Esophagus mucosa (tissue), 1 donor: ENCODE measurements around the gene PAPSS1. TPM values are rescaled to one million over a fixed set of nuclear protein-coding genes. Genes with fewer than 3 reads are reported as not detected.
"Not testable (repeated sequence)": the region's sequence is repeated elsewhere in the genome, so short reads cannot be mapped to it uniquely, and the experiment has no call there.

Experiments used
- ATAC-seq: fragments of 200-7000 bp; cut with Tn5 transposase; one replicate; pipeline ENCODE4 v1.9.1; 2020
- total RNA-seq: library from RNA; stranded (reverse); gene quantifications from one replicate; pipeline ENCODE4 v1.2.4, GENCODE V29; 2023
- donor health status: DM: yes; HTN: yes; CAD: no.

Gene PAPSS1
- 37.5 TPM for total RNA-seq

DNA sequence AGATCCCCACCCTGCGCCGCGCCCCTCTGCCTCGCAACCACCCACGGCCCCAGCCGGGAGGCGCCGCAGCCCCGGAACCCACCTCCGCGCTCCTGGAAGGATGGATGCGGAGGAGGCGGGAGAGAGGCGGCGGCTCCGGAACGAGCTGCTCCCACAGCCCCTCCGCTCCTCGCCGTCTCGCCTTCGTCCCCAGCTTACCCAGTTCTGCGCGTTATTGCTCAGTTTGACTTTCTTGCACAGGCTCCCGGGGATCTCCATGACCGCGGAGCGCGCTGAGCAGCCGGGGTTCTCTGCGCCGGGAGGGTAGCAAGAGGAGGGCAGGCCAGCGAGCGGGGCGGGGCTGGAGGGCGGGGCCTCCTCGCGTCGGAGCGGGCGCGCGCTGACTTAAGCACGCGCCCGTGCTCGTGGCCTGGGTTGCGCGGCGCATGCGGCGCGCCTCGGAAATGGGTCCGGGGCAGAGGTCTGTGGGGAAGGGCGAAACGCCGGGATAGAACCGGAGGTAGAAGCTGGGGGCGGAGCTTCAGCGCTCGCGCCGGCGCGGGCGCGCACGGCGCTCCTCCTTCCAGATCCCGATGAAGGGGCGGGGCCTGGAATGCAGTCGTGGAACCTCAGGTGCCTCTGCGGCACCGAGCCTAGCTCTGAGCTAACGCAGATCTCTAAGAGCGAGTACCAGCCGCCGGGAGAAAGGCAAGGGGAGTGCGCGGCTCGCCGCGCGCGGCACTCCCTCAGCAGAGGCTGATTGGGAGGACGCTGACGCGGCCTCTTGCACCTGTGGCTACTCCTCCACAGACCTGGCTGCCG, at the start of gene PAPSS1:
TSS of gene PAPSS1 (minus strand) at position 313 of the 801 bp plus-strand sequence. CDS start at position 258, 55 bp downstream.
- peak; percentile 98 for ATAC-seq

DNA sequence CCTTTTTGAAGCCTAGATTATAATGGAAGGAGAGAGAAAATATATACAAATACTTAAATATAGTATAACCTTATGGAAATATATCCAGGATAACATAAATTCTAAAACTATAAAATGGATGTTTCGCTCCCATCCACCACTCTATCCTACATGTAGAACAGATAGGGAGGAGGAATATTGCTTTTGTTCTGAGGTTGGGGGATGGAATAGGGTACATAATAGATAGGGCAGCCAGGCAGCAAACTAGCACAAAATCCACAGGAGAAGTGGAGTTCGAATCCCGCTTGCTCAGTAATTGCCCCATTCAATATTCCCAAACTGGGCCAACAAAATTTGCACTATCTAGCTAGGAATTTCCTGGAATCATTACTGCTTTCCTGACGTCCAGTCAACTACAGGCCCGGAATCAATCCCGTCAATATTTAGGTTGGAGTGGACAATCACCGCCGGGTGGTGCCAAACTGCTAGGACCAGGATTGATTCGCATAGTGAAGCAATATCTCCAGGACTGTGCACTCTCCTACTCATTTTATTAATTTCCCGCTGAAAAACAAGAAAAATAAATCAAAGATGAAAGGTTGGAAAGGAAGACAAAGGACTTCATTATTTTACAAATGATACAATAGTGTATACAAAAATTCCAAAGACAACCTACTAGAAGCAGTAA, 40.4 kb upstream of the PAPSS1 start:
- no peak for ATAC-seq

DNA sequence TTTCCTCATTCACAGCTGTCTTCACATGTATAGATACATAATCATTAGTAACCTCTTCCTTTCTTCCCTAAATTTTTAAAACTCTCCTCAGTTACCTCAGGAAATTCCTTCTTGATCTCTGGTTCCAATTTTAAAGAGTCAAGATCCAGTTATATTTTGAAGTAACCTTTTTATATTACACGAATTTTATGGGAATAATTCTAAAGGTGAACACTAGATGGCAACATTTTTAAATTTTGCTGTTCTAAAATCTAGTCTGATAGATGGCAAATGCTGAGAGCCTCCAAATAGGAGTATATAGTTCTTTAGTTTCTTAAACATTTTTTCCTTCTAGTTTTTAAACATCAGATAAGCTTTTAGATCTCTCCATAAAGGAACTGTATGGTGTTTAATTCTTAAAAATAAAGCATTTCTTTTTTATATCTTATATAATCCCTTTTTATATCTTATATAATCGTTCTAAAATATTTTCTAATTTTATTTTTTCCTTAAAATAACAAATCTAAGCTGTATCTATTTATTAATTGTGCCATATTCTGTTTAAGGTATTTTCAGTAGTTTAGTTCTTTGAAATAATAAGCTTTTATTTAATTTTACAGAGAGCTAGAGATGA, 37.9 kb upstream of the PAPSS1 start:
- ATAC-seq = no peak

DNA sequence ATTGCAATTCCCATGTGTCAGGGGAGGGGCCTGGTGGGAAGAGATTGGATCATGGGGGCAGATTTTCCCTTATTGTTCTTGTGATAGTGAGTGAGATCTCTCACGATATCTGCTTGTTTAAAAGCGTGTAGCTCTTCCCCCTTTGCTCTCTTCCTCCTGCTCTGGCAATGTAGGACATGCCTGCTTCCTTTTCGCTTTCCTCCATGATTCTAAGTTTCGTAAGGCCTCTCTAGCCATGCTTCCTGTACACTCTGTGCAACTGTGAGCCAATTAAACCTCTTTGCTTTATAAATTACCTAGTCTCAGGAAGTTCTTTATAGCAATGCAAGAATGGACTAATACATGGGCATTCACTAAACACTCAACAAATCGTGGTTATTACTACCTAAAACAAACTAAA, 37.2 kb upstream of the PAPSS1 start:
- no peak for ATAC-seq

DNA sequence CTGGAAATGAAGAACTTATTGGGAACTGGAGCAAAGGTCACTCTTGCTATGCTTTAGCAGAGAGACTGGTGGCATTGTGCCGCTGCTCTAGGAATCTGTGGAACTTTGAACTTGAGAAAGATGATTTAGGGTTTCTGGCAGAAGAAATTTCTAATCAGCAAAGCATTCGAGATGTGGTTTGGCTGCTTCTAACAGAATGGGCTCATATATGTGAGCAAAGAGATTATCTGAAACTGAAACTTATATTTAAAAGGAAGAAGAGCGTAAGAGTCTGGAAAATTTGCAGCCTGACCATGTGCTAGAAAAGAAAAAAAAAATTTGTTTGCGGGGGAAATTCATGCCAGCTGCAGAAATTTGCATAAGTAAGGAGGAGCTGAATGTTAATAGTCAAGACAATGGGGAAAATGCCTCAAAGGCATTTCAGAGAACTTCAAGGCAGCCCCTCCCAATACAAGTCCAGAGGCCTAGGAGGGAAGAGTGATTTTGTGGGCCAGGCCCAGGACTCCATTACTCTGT, 35.9 kb upstream of the PAPSS1 start:
- no peak for ATAC-seq

DNA sequence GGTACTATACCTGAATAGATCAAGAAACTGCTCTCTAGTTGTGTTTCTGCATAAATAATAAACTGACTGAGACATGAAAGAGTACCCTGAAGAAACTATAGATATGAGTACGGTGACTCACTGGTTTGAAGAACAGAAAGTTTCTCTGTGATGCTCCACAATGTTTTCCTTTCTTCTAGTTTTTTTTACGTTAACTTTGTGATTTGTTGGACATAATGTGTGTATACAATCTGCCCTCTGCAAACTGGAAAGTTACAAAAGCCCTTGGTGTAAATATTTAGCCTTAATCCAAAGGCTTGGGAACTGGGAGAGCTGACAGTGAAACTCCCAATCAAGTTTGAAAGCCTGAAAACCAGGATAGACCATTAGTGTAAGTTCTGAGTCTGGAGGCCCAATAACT, 31.6 kb upstream of the PAPSS1 start:
- no peak for ATAC-seq

DNA sequence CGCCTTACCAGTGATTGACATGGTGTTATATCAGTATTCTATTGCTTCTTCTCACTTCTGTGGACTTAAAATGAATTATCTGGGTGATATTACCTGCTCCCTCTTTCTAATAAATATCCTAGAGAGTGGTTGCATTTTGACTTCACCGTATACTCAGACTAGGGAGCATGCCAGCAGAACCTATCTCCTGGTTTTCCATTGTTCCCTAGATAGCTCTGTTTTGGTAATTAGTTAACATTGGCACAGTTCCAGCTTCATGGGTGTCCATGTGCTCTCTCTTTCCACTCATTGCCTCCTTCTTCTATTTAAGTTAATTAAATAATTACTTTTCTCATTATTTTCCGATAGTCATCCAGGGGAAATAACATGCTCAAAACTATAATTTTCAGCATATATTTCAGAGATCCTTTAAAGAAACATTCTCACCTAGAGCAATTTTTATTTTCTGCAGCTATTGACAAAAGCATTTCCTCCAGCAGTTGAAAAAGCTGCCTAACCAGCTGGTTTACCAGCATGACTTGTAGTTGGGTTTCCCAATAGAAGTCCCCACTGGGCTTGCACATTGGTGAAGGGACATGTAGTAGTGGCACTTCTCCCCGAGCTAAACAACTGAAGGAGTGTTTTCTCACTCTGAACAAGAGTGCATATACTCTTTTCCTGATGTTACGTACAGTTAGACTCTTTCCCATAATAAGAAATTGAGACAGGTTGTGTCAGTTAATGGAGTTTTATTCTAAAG, 27.9 kb upstream of the PAPSS1 start:
- peak; percentile 52 for ATAC-seq

DNA sequence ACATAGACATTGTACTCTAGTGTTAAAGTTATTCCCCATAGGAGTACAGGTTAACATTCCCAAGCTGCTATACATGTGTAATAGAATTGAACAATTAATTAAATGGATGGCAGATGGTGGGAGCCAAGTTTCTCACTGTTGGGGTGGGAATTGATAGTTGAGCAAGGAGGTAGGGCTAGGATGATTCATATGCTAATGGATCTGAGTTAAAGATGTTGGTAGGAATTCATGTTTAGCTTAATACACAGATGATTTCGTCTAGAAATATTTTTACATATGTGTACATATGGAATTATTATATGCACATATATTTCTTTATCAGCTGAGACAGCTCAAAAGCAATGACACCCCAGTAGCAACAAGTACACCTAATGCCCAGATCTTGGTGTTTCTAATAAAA, 26.1 kb upstream of the PAPSS1 start:
- ATAC-seq = no peak

DNA sequence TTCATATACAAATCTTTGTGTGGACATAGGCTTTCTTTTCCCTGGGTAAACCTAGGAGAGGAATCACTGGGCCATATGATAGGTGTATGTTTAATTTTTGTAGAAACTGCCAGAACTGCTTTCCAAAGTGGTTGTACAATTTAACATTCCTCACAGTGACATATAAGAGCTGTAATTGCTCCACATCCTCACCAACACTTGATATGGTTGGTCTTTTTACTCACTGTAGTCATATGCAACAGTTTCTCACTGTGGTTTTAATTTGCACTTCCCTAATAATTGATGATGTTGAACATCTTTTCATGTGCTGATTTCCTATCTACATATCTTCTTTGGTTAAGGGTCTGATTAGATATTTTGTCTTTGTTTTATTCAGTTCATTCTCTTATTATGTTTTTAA, 24.5 kb upstream of the PAPSS1 start:
- no peak for ATAC-seq

DNA sequence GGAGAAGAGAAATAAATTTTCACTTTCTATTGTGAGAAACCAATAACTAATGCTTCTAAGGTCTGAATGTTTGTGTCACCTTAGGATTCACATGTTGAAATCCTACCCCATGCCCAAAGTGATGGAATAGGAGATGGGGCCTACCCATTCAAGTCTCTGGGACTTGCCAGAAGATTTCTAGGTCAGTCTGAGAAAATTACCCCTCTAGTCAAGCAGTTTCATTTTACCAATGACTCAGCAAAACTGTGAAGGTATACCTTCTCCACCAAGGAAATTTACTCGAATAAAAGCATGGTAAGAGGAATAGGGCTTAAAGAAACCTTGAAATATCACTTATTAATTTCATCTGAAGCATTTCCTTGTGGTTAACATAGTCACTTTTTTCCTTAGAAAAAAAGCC, 23.5 kb upstream of the PAPSS1 start:
- no peak for ATAC-seq

DNA sequence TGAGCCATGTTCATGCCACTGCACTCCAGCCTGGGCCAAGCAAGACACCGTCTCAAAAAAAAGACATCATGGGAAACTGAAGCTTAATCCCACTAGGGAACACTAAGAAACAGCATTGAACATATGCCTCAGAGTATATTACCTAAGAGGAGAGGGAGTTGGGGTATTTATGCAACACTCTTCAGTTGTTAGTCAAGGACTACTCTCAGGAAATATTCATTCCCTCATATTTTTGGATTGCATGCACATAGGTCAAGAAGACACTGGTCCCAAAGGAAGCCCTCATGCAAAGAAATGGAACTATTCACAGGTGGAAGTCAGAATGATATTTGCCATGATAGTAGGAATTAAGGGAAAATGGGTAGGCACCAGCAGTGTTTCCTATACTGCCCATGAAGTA, 22.8 kb upstream of the PAPSS1 start:
- no peak for ATAC-seq

DNA sequence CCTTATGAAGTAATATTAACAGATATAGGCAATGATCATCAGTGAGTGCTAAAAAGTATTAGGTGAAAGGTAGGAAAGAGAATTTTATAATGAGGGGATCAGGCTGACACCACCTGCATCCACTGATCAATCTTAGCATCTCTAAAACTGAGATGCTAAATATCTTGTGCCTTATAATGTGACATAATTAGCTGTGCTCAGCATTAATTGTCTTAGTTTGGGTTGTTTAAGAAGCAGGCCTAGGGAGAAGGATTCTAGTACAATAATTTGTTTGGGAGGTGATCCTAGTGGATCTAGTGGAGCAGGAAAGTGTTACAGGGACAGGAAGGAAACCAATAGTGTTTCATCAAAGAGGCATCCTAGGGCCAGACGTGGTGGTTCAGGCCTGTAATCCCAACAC, 22.2 kb upstream of the PAPSS1 start:
- ATAC-seq = no peak

DNA sequence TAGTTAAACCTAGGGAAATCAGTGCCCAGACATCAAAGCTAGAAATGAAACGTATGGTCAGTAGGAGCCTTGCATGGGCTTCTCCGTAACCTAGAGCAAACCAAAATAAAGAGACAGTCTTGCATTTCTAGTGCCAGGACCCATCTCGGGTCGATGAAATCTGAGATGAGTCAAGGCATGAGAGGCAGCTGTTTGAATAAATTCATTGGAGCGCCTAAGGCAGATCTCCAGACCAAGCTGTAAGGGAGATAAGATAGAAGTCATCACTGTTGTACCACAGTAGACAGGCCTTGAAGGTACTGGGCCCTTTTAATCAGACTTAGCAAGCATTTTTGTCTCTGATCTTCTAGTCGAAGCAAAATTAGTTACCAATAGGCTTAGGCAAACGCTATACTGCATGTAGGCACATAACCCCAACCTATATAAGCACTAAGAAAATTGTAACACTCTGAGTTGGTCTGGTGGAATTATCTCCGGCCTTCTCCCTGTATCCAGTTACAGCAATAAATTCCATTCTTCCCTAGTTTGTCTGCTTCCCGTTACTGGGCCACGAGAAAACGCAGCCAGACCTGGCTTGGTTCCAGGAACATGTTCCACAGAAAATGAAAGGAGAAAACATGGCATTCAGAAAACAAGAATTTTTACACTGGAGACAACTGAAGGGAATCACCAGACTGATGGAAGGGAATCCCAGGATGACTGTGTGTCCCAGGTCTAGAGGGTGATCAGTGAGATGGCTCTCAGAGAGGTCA, 21.1 kb upstream of the PAPSS1 start:
- no peak for ATAC-seq

DNA sequence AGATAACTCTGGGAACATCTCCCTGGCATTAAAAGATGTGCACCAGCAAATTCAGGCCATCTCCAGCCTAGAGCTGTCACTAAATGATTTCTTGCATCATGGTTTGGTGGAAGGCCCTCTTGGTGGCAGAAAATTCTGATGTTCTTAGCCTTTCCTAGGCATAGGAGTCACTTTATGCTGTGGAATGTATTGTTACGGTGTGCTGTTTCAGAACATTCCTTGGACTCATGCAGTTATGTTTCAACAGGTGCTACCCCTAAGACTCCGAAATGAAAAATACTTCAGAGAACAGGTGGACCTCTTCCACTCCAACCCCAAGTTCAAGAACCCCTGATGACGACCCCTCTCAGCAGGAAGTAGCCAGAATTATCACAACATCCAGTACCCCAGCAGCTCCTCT, 20.3 kb upstream of the PAPSS1 start:
- peak; percentile 17 for ATAC-seq

DNA sequence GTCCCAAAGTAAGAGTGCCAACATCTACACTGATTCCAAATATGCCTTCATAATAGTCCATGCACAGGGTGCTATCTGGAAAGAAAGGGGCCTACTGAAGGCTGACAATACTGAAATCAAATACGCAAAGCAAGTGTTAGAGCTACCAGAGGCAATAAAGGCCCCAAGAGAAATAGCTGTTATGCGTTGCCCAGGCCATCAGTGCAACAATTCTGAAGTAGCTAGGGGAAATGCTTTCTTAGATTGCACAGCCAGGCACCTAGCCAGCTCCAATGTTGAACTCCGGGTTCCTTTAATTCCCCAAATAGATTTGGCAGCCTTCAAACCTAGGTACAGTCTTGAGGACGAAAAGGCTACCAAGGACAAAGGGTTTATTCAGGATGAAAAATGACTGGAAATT, 17.4 kb upstream of the PAPSS1 start:
- no peak for ATAC-seq

DNA sequence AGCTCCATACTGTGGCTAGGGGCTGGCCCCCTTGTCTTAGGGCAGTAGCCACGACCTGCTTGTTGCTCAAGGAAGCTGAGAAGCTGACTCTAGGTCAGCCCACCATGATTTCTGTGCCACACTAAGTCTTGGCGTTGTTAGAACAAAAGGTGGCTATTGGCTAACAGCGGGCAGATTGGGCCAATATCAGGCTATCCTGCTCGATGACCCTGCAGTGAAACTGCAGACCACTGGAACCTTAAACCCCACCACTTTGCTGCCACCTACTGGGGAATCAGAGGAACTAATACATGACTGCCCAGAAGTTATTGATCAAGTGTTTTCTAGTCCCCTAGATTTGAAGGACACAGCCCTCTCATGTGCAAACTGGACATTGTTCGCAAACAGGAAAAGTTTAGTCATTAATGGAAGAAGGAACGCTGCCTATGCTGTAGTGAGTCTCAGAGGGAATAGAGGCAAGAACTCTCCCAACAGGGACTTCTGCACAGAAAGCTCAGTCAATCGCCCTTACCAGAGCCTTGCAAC, 17.0 kb upstream of the PAPSS1 start:
- ATAC-seq = no peak

DNA sequence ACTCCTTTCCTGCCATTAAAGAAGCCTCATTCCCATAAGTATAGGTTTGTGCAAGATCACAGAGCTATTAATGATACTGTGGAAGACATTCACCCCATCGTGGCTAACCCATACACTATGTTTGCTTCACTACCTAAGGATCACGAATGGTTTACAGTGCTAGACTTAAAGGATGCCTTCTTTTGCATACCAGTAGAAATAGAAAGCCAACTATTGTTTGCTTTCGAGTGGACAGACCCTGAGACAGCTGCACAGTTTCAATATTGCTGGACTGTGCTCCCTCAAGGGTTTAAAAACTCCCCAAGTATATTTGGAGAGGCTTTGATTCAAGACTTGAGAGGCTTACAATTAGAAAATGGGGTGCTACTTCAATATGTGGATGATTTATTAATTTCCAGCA, 16.0 kb upstream of the PAPSS1 start:
- ATAC-seq = no peak

DNA sequence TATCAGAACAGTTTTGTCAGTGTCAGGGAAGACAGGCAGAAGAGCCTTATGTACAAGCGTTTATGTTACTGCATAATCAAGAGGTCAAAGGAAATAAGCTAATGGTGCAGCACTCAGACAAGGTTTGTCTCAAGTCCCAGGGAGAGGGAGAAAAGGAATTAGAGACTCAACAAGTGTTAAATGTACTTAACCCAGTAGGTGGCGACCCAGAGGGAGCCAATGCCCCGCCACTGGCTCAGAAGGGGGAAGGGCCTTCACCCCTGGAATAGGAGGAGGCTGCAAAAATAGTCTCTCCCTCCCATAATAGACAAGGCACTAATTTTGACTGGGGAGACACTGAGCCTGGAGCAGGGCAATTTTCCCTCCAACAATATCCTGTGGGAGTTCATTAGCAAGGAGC, 14.1 kb upstream of the PAPSS1 start:
- ATAC-seq = no peak

DNA sequence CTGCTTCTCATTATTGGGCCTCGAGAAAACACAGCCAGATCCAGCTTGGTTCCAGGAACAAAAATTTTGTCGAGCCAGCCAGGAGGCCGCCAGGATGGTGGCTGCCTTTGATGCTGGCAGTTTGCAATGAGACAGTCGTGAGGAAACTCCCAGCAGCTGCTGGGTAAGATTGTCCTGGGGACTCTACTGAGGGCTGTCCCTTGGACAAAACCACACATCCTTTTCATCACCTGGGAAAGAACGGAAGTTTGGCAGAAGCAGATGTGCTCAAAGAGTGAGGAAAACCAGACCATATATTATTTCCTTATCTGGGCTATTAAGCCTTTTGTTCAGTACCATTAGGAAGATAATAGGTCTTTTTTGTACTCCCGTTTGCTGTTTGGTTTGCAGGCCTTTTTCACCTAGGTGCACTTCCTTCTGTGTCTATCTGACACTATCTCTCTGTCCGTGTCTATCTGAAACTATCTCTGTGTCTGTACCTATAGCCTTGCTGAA, 13.4 kb upstream of the PAPSS1 start:
- ATAC-seq = no peak

DNA sequence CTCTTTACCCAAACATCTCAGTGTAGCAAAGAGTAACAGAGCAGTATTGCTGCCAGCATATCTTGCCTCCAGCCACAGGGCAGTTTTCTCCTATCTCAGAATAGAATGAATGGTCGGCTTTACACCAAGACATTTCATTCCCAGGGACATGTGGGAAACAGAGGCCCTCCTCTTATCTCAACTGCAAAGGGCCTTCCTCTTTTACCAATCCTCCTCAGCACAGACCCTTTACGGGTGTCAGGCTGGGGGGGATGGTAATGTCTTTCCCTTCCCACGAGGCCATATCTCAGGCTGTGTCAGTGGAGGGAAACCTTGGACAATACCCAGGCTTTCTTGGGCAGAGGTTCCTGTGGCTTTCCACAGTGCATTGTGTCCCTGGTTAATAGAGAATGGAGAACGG, 9.0 kb upstream of the PAPSS1 start:
- not testable (repeated sequence) for ATAC-seq

DNA sequence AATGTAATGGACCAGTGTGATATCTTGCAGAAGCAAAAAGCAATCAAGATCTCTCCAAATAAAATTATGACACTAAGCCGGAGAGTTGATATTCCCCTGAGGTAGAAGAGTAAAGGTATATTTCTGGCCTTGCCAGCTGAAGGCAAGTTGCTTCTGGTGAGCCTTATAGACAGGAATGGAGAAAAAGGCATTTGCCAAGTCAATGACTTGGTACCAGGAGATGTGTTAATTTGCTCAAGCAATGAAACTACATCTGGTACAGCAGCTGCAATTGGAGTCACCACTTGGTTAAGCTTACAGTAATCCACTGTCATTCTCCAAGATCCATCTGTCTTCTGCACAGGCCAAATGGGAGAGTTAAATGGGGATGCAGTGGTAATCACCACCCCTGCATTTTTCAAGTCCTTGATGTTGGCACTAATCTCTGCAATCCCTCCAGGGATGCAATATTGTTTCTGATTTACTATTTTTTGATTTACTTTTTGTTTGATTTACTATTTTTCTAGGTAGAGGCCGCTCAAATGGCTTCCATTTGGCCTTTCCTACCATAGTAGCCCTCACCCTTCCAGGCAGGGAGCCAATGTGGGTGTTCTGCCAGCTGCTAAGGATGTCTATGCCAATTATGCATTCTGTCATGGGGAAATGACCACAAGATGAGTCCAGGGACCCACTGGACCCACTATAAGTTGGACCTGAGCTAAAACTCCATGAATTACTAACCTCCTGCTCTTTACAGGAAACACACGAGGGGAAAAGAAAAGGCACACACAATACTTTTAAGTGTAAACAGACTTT, 6.3 kb upstream of the PAPSS1 start:
- not testable (repeated sequence) for ATAC-seq
